ENCODE measurements around the gene CSF2RB. TPM values are rescaled to one million over a fixed set of nuclear protein-coding genes. Genes with fewer than 3 reads are reported as not detected.

Gene CSF2RB
- total RNA-seq, 1 experiment from 2014 or later, result not detected

GRCh38 chr22:36870250-36870649, 43.2 kb upstream of the CSF2RB start:
- ChIA-PET POLR2A (ENCODE audit: unreplicated experiment) (no interaction called here), CTCF (interaction anchor here (0.6 to 2.1 kb wide), 4 partner anchors 10 to 192 kb away, joined by 3 to 11 read pairs (median 4); partner anchors contain the start of genes MPST and TST)
- peak overlapping the region; percentile 64 for H3K27ac ChIP-seq
- no peaks in the 10 kb centered on the region for H3K79me2 ChIP-seq (ENCODE audit: low read depth)
- peaks cover 61% of the 10 kb centered on the region for H3K4me1 ChIP-seq (replicated peaks; ENCODE audit: insufficient read depth)
- no peaks in the 10 kb centered on the region for H3K9me2 ChIP-seq (ENCODE audit: insufficient read depth)
- H3K4me3 ChIP-seq, result peak overlapping the region; percentile 21; the same call in 1 of the 2 replicates
- H3K4me2 ChIP-seq, result peak overlapping the region; percentile 71
- BruUV-seq (replicated peaks), result no TSS peak
- no peak overlapping the region for H2AFZ ChIP-seq
- no peaks in the 10 kb centered on the region for H3K27me3 ChIP-seq (ENCODE audit: insufficient read depth, low read depth)
- no peaks in the 10 kb centered on the region for H3K36me3 ChIP-seq (ENCODE audit: low read depth)
- peaks cover 50% of the 10 kb centered on the region for H3F3A ChIP-seq (ENCODE audit: insufficient read depth, low read depth)
- intact Hi-C loops (cut with micrococcal nuclease; ENCODE audit: unreplicated experiment), result loop anchor here (2.0 to 5.0 kb wide), 4 partner anchors 42 to 327 kb away; partner anchors contain the start of gene CSF2RB
- H3K9me3 ChIP-seq (ENCODE audit: insufficient read depth, low read depth), result no peaks in the 10 kb centered on the region
- H4K20me1 ChIP-seq (ENCODE audit: insufficient read depth), result no peaks in the 10 kb centered on the region
- DNase-seq, result peak; percentile 92 to 94
- no peak for TF ChIP-seq EZH2 (IDR thresholded peaks at IDR 0.05; ENCODE audit: low read depth)
- no peak for TF ChIP-seq CTCF (conservative IDR thresholded peaks at IDR 0.05)

GRCh38 chr22:36871669-36872081, 41.8 kb upstream of the CSF2RB start:
- H3K79me2 ChIP-seq (ENCODE audit: low read depth), result no peaks in the 10 kb centered on the region
- peak overlapping the region; percentile 64 for H3K27ac ChIP-seq
- H3K27me3 ChIP-seq (ENCODE audit: insufficient read depth, low read depth), result no peaks in the 10 kb centered on the region
- ChIA-PET POLR2A (ENCODE audit: unreplicated experiment) (no interaction called here), CTCF (interaction anchor here (0.6 to 2.1 kb wide), 3 partner anchors 10 to 497 kb away, joined by 3 to 11 read pairs (median 3); no protein-coding TSS in a partner anchor)
- peak overlapping the region; percentile 63 for H2AFZ ChIP-seq
- H3K4me3 ChIP-seq, result peak overlapping the region; percentile 6; the same call in 1 of the 2 replicates
- no peaks in the 10 kb centered on the region for H3K36me3 ChIP-seq (ENCODE audit: low read depth)
- H3K4me1 ChIP-seq (replicated peaks; ENCODE audit: insufficient read depth), result peaks cover 63% of the 10 kb centered on the region
- H3K9me3 ChIP-seq (ENCODE audit: insufficient read depth, low read depth), result no peaks in the 10 kb centered on the region
- no peaks in the 10 kb centered on the region for H3K9me2 ChIP-seq (ENCODE audit: insufficient read depth)
- intact Hi-C loops (cut with micrococcal nuclease; ENCODE audit: unreplicated experiment), result loop anchor here (2.0 to 5.0 kb wide), 4 partner anchors 41 to 325 kb away; partner anchors contain the start of gene CSF2RB
- DNase-seq, result peak; percentile 74 to 88
- H3K4me2 ChIP-seq, result peak overlapping the region; percentile 71
- no TSS peak for BruUV-seq (replicated peaks)
- H4K20me1 ChIP-seq (ENCODE audit: insufficient read depth), result no peaks in the 10 kb centered on the region
- TF ChIP-seq CTCF (conservative IDR thresholded peaks at IDR 0.05) (peak; percentile 45; the same call in 1 of the 2 replicates), EZH2 (IDR thresholded peaks at IDR 0.05; ENCODE audit: low read depth) (no peak)
- peaks cover 53% of the 10 kb centered on the region for H3F3A ChIP-seq (ENCODE audit: insufficient read depth, low read depth)

- DNase-seq, result peak in 1 of 2 experiments; percentile 40
- TF ChIP-seq CTCF (conservative IDR thresholded peaks at IDR 0.05) (no peak), EZH2 (IDR thresholded peaks at IDR 0.05; ENCODE audit: low read depth) (no peak)
- Histone ChIP-seq H4K20me1 (ENCODE audit: insufficient read depth) (no peaks in the 10 kb centered on the region), H3K79me2 (ENCODE audit: low read depth) (no peaks in the 10 kb centered on the region), H3K4me2 (peak overlapping the region; percentile 71), H3K4me3 (no peak overlapping the region), H3K27ac (peak overlapping the region; percentile 64), H3K9me2 (ENCODE audit: insufficient read depth) (no peaks in the 10 kb centered on the region), H3K4me1 (replicated peaks; ENCODE audit: insufficient read depth) (peaks cover 63% of the 10 kb centered on the region), H3K9me3 (ENCODE audit: insufficient read depth, low read depth) (no peaks in the 10 kb centered on the region), H2AFZ (no peak overlapping the region), H3F3A (ENCODE audit: insufficient read depth, low read depth) (peaks cover 53% of the 10 kb centered on the region), H3K27me3 (ENCODE audit: insufficient read depth, low read depth) (no peaks in the 10 kb centered on the region), H3K36me3 (ENCODE audit: low read depth) (no peaks in the 10 kb centered on the region)
- intact Hi-C loops (cut with micrococcal nuclease; ENCODE audit: unreplicated experiment), result loop anchor here (5.0 kb wide), 3 partner anchors 40 to 325 kb away; partner anchors contain the start of gene CSF2RB
- BruUV-seq (replicated peaks), result no TSS peak
- POLR2A ChIA-PET (ENCODE audit: unreplicated experiment), result no interaction called here
- CTCF ChIA-PET, result interaction anchor here (0.6 to 2.1 kb wide), 3 partner anchors 10 to 497 kb away, joined by 3 to 11 read pairs (median 3); no protein-coding TSS in a partner anchor
Observed at GRCh38 chr22:36872084-36872483, 41.3 kb upstream of the CSF2RB start.
